ENCODE measurements around the gene PERCC1.

PERCC1 gene

GRCh38 chr16:1413684-1414531, 17.0 kb upstream of the PERCC1 start:
- DNase-seq = peak; percentile 27 to 51

- DNase-seq = no peak
These were observed 16.2 kb upstream of the PERCC1 start, which contains the start of gene UNKL for GRCh38 chr16:1414532-1415260. UNKL (minus strand) TSS chr16:1414704; CDS start chr16:1414691, 13 bp downstream.

- no peak for DNase-seq
These were observed 14.3 kb upstream of the PERCC1 start for GRCh38 chr16:1416521-1416941.

- no peak for DNase-seq
These were observed 10.8 kb upstream of the PERCC1 start for GRCh38 chr16:1420111-1420539.

GRCh38 chr16:1422076-1422475, 8.8 kb upstream of the PERCC1 start:
- DNase-seq = no peak

- no peak for DNase-seq
These were observed 6.8 kb upstream of the PERCC1 start for GRCh38 chr16:1424028-1424427.

- no peak for DNase-seq
These were observed 5.1 kb upstream of the PERCC1 start for GRCh38 chr16:1425616-1426370.

GRCh38 chr16:1426734-1427471, 4.0 kb upstream of the PERCC1 start:
- DNase-seq = no peak

GRCh38 chr16:1427473-1428461, 3.1 kb upstream of the PERCC1 start:
- DNase-seq = no peak

GRCh38 chr16:1428511-1428910, 2.4 kb upstream of the PERCC1 start:
- no peak for DNase-seq

- no peak for DNase-seq
These were observed 1.9 kb upstream of the PERCC1 start for GRCh38 chr16:1429012-1429411.

GRCh38 chr16:1429631-1430030, 1.2 kb upstream of the PERCC1 start:
- DNase-seq = no peak

GRCh38 chr16:1430214-1430758, 592 bp upstream of the PERCC1 start:
- no peak for DNase-seq

GRCh38 chr16:1431497-1432270, 806 bp downstream of the PERCC1 start:
- no peak for DNase-seq

- DNase-seq = no peak
These were observed 1.7 kb downstream of the PERCC1 start for GRCh38 chr16:1432388-1433262.

- DNase-seq = no peak
These were observed 2.3 kb downstream of the PERCC1 start for GRCh38 chr16:1433263-1433560.

- DNase-seq = no peak
These were observed 2.9 kb downstream of the PERCC1 start for GRCh38 chr16:1433756-1434155.

GRCh38 chr16:1434644-1435592, 4.0 kb downstream of the PERCC1 start:
- DNase-seq = no peak
